Measurements from ENCODE around the gene MMP10. TPM values are rescaled to one million over a fixed set of nuclear protein-coding genes. Genes with fewer than 3 reads are reported as not detected.

The MMP10 gene
- total RNA-seq, 1 donor from 2014 or later: 0.32 TPM

GRCh38 chr11:102776454-102776853 lies 4.0 kb downstream of the MMP10 start:
- no peaks in the 10 kb centered on the region for H3F3A ChIP-seq (ENCODE audit: low read depth)
- H3K27ac Mint-ChIP-seq: no peak overlapping the region
- H3K4me1 ChIP-seq: peaks cover 20% of the 10 kb centered on the region
- no peak overlapping the region for H3K4me3 ChIP-seq
- peaks cover 16% of the 10 kb centered on the region for H3K4me1 Mint-ChIP-seq
- no peak overlapping the region for H3K4me3 Mint-ChIP-seq
- TF ChIP-seq EZH2phosphoT487 (IDR thresholded peaks at IDR 0.05) (no peak), CTCF (IDR thresholded peaks at IDR 0.05) (no peak), EZH2 (IDR thresholded peaks at IDR 0.05) (no peak)
- no peaks in the 10 kb centered on the region for H4K20me1 ChIP-seq (ENCODE audit: low read depth)
- no peak overlapping the region for H2AFZ ChIP-seq (replicated peaks)
- no peaks in the 10 kb centered on the region for H3K36me3 Mint-ChIP-seq
- no peak for DNase-seq (ENCODE audit: low spot score)
- no peaks in the 10 kb centered on the region for H3K79me2 ChIP-seq (ENCODE audit: low read depth)
- no peak overlapping the region for H3K9ac ChIP-seq
- H3K36me3 ChIP-seq: no peaks in the 10 kb centered on the region
- H3K4me2 ChIP-seq: no peak overlapping the region
- H3K9me3 ChIP-seq (ENCODE audit: low read depth): no peaks in the 10 kb centered on the region
- no peaks in the 10 kb centered on the region for H3K27me3 ChIP-seq
- no peak overlapping the region for H3K27ac ChIP-seq
- no peaks in the 10 kb centered on the region for H3K9me3 Mint-ChIP-seq
- no peaks in the 10 kb centered on the region for H3K27me3 Mint-ChIP-seq (ENCODE audit: insufficient read depth, low read depth)

GRCh38 chr11:102773386-102773785 lies 7.0 kb downstream of the MMP10 start:
- DNase-seq (ENCODE audit: low spot score): no peak
- Histone ChIP-seq H3K4me2 (no peak overlapping the region), H4K20me1 (ENCODE audit: low read depth) (no peaks in the 10 kb centered on the region), H3K4me3 (no peak overlapping the region), H2AFZ (replicated peaks) (no peak overlapping the region), H3K79me2 (ENCODE audit: low read depth) (no peaks in the 10 kb centered on the region), H3K27me3 (no peaks in the 10 kb centered on the region), H3K9me3 (ENCODE audit: low read depth) (no peaks in the 10 kb centered on the region), H3F3A (ENCODE audit: low read depth) (no peaks in the 10 kb centered on the region), H3K36me3 (no peaks in the 10 kb centered on the region), H3K27ac (no peak overlapping the region), H3K4me1 (peaks cover 4% of the 10 kb centered on the region), H3K9ac (no peak overlapping the region)
- no peaks in the 10 kb centered on the region for H3K36me3 Mint-ChIP-seq
- H3K4me1 Mint-ChIP-seq: peaks cover 4% of the 10 kb centered on the region
- TF ChIP-seq CTCF (IDR thresholded peaks at IDR 0.05) (no peak), EZH2phosphoT487 (IDR thresholded peaks at IDR 0.05) (no peak), EZH2 (IDR thresholded peaks at IDR 0.05) (no peak)
- H3K4me3 Mint-ChIP-seq: no peak overlapping the region
- H3K27ac Mint-ChIP-seq: no peak overlapping the region
- H3K27me3 Mint-ChIP-seq (ENCODE audit: insufficient read depth, low read depth): no peaks in the 10 kb centered on the region
- no peaks in the 10 kb centered on the region for H3K9me3 Mint-ChIP-seq

GRCh38 chr11:102771351-102771750 lies 9.1 kb downstream of the MMP10 start:
- Mint-ChIP-seq H3K27ac (no peak overlapping the region), H3K36me3 (no peaks in the 10 kb centered on the region), H3K4me1 (peaks cover 4% of the 10 kb centered on the region), H3K27me3 (ENCODE audit: insufficient read depth, low read depth) (no peaks in the 10 kb centered on the region), H3K9me3 (no peaks in the 10 kb centered on the region), H3K4me3 (no peak overlapping the region)
- TF ChIP-seq EZH2 (IDR thresholded peaks at IDR 0.05) (no peak), CTCF (IDR thresholded peaks at IDR 0.05) (no peak), EZH2phosphoT487 (IDR thresholded peaks at IDR 0.05) (no peak)
- H3K79me2 ChIP-seq (ENCODE audit: low read depth): no peaks in the 10 kb centered on the region
- no peak overlapping the region for H3K4me3 ChIP-seq
- H3K9ac ChIP-seq: no peak overlapping the region
- H3K9me3 ChIP-seq (ENCODE audit: low read depth): no peaks in the 10 kb centered on the region
- H3K4me1 ChIP-seq: peaks cover 4% of the 10 kb centered on the region
- H4K20me1 ChIP-seq (ENCODE audit: low read depth): no peaks in the 10 kb centered on the region
- no peak for DNase-seq (ENCODE audit: low spot score)
- no peak overlapping the region for H2AFZ ChIP-seq (replicated peaks)
- H3K27ac ChIP-seq: no peak overlapping the region
- H3K27me3 ChIP-seq: no peaks in the 10 kb centered on the region
- H3F3A ChIP-seq (ENCODE audit: low read depth): no peaks in the 10 kb centered on the region
- no peaks in the 10 kb centered on the region for H3K36me3 ChIP-seq
- H3K4me2 ChIP-seq: no peak overlapping the region

All from neural progenitor cell (in vitro differentiated cells).